BLaER1 (cell line): ENCODE measurements around the gene SDF4.

Experiments used
- H3K27ac ChIP-seq: shearing (Covaris generic); formaldehyde crosslinking; 2 replicates; pipeline ENCODE4 v1.8.1; 2022
- H3K27me3 ChIP-seq: shearing (Covaris generic); formaldehyde crosslinking; 2 replicates; pipeline ENCODE4 v1.8.1; 2022
- H3K36me3 ChIP-seq: shearing (Covaris generic); formaldehyde crosslinking; 2 replicates; pipeline ENCODE4 v1.8.1; 2022
- H3K4me1 ChIP-seq: shearing (Covaris generic); formaldehyde crosslinking; 2 replicates; pipeline ENCODE4 v1.8.1; 2022
- H3K4me2 ChIP-seq: shearing (Covaris generic); formaldehyde crosslinking; 2 replicates; pipeline ENCODE4 v1.8.1; 2022
- H3K4me3 ChIP-seq: shearing (Covaris generic); formaldehyde crosslinking; 2 replicates; pipeline ENCODE4 v1.8.1; 2022
- H3K9ac ChIP-seq: shearing (Covaris generic); formaldehyde crosslinking; 2 replicates; pipeline ENCODE4 v1.8.1; 2022
- H3K9me3 ChIP-seq: shearing (Covaris generic); formaldehyde crosslinking; 2 replicates; pipeline ENCODE4 v1.8.1; 2022
- H4K20me1 ChIP-seq: shearing (Covaris generic); formaldehyde crosslinking; 2 replicates; pipeline ENCODE4 v1.8.1; 2022
- Cebpa-rat ChIP-seq: shearing (Covaris generic); IDR thresholded peaks from 2 replicates; pipeline ENCODE4 v1.8.1; 2022

The SDF4 gene

DNA sequence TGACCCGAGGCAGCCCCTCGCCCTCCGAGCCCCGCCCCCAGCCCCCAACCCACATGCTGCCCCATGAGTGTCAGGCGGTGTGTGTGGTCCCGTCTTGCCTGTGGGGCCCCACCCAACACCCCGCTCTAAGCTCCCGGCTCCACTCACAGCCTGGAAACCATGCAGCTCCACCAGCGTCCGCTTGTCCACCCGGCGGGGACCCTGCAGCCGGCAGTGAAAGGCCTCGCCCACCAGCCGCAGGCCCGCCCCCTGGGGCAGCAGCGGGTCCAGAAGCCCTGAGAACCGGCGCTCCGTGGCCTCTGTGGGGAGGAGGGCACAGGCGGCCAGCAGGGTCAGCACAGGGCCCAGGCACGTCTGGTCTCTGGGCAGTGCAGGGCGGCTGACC lies 12.0 kb upstream of the SDF4 start:
- Histone ChIP-seq H3K27ac (no peak overlapping the region), H4K20me1 (peaks cover 70% of the 10 kb centered on the region), H3K36me3 (no peaks in the 10 kb centered on the region), H3K4me3 (no peak overlapping the region), H3K9ac (no peak overlapping the region), H3K4me1 (peaks cover 76% of the 10 kb centered on the region), H3K4me2 (peak overlapping the region; percentile 57), H3K9me3 (no peaks in the 10 kb centered on the region), H3K27me3 (peaks cover 43% of the 10 kb centered on the region)
- no peak for TF ChIP-seq Cebpa-rat

DNA sequence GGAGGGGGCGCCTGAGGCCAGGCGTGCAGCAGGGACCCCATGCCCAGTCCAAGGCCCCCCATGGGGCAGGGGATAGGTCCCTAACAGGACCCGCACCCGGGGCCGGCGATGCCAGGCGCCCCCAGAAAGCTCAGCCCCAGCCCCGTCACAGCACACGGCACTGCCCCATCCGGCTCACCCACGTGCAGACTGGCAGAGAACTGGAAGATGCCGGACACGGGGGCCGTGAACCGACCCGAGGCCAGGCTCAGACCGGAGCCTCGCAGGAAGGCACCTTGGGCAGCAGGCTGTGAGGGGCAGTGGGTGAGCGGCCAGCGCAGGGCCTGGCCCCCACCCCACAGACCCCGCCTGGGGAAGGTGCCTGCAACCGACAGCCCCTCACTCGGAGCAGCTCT lies 11.5 kb upstream of the SDF4 start:
- no peak overlapping the region for H3K4me3 ChIP-seq
- H3K36me3 ChIP-seq: no peaks in the 10 kb centered on the region
- H3K9ac ChIP-seq: no peak overlapping the region
- H3K4me1 ChIP-seq: peaks cover 82% of the 10 kb centered on the region
- H3K27ac ChIP-seq: no peak overlapping the region
- H4K20me1 ChIP-seq: peaks cover 66% of the 10 kb centered on the region
- peak overlapping the region; percentile 57 for H3K4me2 ChIP-seq
- no peak for TF ChIP-seq Cebpa-rat
- no peaks in the 10 kb centered on the region for H3K9me3 ChIP-seq
- H3K27me3 ChIP-seq: peaks cover 42% of the 10 kb centered on the region

DNA sequence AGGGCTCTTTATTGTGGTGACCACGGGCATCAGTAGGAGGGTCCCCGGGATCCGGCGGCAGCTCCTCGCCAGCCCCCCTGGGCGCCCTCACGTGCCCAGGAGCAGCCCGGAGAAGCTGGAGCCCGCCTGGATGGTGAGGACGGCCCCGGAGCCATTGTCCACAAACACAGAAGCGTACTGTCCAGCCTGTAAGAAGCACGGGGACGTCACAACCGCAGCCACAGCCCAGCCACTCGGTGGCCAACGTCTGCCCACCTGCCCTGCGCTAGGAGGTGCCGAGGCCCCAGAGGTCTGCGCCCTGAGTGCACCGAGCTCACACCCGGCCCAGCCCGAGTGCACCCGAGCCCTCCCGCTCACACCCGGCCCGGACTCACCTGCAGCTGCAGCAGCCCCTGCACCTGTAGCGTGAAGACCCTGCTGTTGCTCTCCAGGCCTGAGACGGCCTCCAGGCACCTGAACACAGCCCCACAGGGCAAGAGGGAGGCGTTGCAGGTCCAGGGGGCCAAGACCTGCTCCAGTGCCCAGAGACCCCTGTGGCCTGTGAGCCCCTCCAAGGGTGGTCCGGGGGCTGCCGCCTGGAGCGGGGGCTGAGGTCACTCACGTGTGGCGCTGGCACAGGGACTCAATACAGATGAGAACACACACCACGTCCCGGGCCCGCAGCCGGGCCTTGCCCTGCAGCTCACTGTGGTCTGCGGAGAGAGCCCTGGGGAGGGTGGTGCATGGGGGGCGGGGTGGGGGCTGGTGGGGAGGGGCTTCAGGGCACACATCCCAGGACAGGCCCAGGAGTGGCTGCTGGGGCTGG lies 10.9 kb upstream of the SDF4 start:
- H3K4me1 ChIP-seq: peaks cover 85% of the 10 kb centered on the region
- H3K27me3 ChIP-seq: peaks cover 38% of the 10 kb centered on the region
- H3K9ac ChIP-seq: no peak overlapping the region

DNA sequence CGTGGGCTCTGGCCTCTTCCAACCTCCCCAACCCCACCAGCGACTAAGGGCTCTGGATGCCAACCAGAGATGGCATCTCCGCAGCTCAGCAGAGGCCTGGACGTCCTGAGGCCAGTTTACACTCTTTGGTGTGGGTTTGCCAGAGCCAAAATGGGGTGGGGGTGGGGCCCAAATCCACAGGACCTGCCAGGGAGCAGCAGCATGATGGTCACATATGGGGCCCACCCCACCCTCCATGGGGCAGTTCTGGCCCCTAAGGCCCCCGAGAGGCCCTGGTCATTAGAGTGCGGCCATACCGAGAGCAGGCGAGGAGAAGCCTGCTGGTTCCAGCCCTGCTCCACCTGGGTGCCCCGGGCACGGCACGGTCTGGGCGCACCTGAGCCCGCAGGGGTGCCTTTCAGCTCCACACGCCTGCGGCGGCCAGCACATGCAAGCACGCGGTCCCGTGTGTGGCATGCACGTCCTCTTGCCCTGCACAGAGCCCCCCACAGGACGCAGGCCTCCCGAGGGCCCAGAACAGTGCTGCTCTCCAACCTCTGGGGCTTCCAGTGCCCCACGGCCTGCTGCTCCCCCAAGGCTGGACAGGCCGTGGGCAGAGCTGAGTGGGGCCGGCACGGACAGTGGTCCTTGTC lies 9.9 kb upstream of the SDF4 start:
- Histone ChIP-seq H3K4me1 (peaks cover 87% of the 10 kb centered on the region), H3K4me3 (no peak overlapping the region), H3K9me3 (no peaks in the 10 kb centered on the region), H3K9ac (peak overlapping the region; percentile 54; the same call in 1 of the 2 replicates), H3K36me3 (no peaks in the 10 kb centered on the region), H3K4me2 (peak overlapping the region; percentile 92), H3K27ac (peak overlapping the region; percentile 59; the same call in 1 of the 2 replicates), H3K27me3 (peaks cover 28% of the 10 kb centered on the region), H4K20me1 (peaks cover 66% of the 10 kb centered on the region)
- no peak for TF ChIP-seq Cebpa-rat

More for the DNA sequence above, 10.9 kb upstream of the SDF4 start:
- peaks cover 66% of the 10 kb centered on the region for H4K20me1 ChIP-seq
- no peaks in the 10 kb centered on the region for H3K9me3 ChIP-seq
- H3K4me2 ChIP-seq: peak overlapping the region; percentile 92
- no peak for TF ChIP-seq Cebpa-rat
- no peaks in the 10 kb centered on the region for H3K36me3 ChIP-seq
- no peak overlapping the region for H3K4me3 ChIP-seq
- no peak overlapping the region for H3K27ac ChIP-seq

DNA sequence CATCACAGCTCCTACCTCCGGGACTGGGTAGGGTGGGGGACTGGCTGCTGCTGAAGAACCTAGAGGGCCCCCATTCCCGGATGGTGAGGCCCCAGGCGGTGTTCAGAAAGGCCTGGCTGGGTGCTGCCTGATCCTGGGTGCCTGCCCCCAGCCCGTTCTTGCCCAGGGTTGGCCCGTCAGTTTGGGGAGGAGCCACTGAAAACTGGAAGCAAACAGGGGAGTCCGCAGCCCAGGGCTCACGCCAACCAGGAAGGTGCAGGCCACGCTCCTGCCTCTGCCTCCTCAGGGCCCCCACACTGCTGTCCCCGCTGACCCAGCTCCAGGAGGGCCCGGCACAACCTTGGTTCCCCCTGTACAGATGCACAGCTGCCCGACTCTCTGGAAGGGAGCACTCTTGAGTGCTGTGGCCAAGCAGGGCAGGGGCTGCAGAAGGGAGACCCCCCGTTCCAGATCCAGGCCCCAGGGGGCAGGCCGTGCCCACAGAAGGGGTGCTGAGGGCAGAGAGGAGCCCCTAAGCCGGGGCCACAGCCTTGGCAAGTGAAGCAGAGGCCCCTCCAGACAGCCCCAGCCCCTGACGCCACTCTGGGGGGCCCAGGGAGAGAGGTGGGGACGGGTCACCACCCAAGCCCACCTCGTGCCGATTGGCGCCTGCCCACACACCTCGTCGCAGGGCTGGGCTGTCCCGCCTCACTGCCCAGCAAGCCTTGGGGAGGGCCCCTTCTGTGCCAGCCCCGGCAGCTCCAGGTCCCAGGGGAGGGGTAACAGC lies 9.2 kb upstream of the SDF4 start:
- H3K27me3 ChIP-seq: peaks cover 23% of the 10 kb centered on the region
- H3K27ac ChIP-seq: peak overlapping the region; percentile 59
- no peak for TF ChIP-seq Cebpa-rat
- no peak overlapping the region for H3K4me3 ChIP-seq
- H3K9ac ChIP-seq: peak overlapping the region; percentile 54; the same call in 1 of the 2 replicates
- H3K9me3 ChIP-seq: no peaks in the 10 kb centered on the region
- peak overlapping the region; percentile 92 for H3K4me2 ChIP-seq
- H3K36me3 ChIP-seq: 0 out of 2 replicates have a peak, but pooled peaks cover 2% of the 10 kb centered on the region
- peaks cover 66% of the 10 kb centered on the region for H4K20me1 ChIP-seq
- H3K4me1 ChIP-seq: peaks cover 87% of the 10 kb centered on the region

DNA sequence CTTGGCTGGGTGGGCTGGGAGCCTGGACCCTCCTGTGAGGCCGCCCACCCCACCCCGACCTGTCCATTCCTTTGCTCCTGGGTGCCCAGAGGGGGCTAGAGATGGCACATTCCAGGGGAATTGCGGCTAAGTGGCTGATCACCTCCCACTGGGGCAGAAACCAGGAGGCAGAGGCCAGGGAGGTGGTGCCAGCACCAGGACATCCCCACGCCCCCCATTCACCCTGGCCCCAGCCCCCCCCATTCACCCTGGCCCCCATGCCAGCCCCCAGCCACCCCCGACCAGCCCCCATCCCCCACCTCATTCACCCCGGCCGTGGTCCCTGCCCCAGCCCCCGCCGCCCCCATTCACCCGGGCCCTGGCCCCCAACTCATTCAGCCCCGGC lies 8.5 kb upstream of the SDF4 start:
- Histone ChIP-seq H3K27me3 (peaks cover 16% of the 10 kb centered on the region), H3K9ac (no peak overlapping the region), H3K4me1 (peaks cover 87% of the 10 kb centered on the region), H4K20me1 (peaks cover 66% of the 10 kb centered on the region), H3K4me3 (no peak overlapping the region), H3K36me3 (peaks cover 9% of the 10 kb centered on the region; the same call in 1 of the 2 replicates), H3K27ac (0 out of 2 replicates have a peak overlapping the region, but pooled peaks have one; percentile 26), H3K4me2 (peak overlapping the region; percentile 45), H3K9me3 (no peaks in the 10 kb centered on the region)
- no peak for TF ChIP-seq Cebpa-rat

DNA sequence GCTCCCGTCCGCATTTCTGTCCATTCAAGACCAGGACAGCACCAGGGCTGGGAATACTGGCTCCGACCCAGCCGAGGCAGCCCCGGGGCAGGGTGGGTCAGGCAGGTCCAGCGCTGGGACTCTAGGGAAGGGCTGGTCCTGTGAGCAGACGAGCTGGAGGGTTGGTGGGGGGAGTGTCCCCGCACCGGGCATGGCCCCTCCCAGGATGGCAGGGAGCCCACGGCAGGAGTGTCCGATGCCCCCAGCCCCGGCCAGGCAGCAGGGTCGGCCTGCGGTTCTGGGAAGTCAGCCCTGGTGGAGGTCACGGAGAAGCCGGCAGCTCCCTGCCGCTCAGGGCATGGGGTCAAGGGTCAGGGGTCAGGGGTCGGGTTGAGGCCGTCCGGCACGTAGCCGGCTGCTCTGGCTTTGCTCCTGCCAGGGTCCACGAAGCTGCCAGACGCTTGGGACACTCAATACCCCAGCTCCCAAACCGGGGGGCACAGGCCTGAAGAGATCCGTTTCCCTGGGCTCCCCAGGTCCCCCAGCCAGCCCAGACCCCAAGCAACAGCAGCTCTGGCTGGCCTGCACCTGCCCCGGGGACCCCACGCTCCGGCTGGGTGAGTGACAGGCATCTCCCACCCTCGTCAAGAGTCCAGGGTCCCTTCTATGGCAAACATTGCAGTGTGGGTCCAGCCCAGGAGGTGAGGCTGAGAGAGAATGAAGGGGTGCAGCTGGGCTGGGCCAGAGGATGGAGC lies 8.0 kb upstream of the SDF4 start:
- Histone ChIP-seq H3K4me3 (no peak overlapping the region), H3K36me3 (peaks cover 15% of the 10 kb centered on the region), H3K9me3 (no peaks in the 10 kb centered on the region), H3K4me1 (peaks cover 93% of the 10 kb centered on the region), H3K27me3 (peaks cover 14% of the 10 kb centered on the region; the same call in 1 of the 2 replicates), H3K27ac (0 out of 2 replicates have a peak overlapping the region, but pooled peaks have one; percentile 26), H3K9ac (no peak overlapping the region), H3K4me2 (peak overlapping the region; percentile 45), H4K20me1 (peaks cover 69% of the 10 kb centered on the region)
- TF ChIP-seq Cebpa-rat: no peak

DNA sequence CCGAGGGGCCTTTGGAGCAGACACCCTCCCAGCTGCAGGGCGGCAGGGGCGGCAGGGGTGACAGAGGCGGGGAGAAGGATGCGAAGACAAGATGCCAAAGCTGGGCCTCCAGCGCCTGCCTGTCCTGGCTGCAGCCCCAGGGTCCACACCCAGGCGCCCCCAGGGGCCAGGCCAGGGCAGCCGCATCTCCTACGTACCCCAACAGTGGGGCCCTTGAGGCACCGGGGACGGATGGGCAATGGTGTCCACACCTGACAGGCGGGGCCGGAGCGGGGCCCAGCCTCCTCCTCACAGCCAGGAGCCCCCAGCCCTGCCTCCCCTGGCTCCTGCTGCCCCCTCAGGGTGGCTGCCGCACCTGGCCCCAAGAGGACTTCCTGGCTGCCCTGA lies 7.4 kb upstream of the SDF4 start:
- Histone ChIP-seq H3K4me3 (no peak overlapping the region), H3K4me1 (peaks cover 97% of the 10 kb centered on the region), H3K27me3 (peaks cover 12% of the 10 kb centered on the region; the same call in 1 of the 2 replicates), H3K4me2 (peak overlapping the region; percentile 99), H3K27ac (no peak overlapping the region), H4K20me1 (peaks cover 73% of the 10 kb centered on the region), H3K9me3 (no peaks in the 10 kb centered on the region), H3K36me3 (peaks cover 20% of the 10 kb centered on the region), H3K9ac (0 out of 2 replicates have a peak overlapping the region, but pooled peaks have one; percentile 19)
- TF ChIP-seq Cebpa-rat: no peak

DNA sequence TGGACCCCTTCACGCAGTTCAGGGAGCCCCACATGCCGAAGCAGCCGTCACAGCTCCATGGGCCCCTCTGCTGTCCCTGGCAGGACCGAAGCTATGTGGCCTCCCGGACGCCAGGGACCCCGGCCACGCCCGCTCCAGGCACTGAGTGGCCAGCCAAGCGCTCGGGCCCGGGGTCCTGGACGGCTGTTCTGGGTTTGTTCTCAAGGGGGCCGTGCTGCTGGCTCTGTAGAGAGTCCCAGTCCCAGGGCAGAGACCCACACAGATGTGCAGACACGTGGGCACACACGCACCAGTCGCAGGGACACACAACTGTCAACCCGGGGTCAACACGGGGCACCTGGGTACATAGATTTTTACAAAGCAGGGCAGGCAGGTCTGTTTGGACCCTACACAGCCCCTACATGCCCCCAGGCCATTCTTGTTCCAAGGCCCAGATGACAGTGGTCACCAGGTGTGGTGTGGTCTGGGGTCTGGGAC lies 6.9 kb upstream of the SDF4 start:
- TF ChIP-seq Cebpa-rat: no peak
- 0 out of 2 replicates have a peak overlapping the region, but pooled peaks have one; percentile 19 for H3K9ac ChIP-seq
- no peaks in the 10 kb centered on the region for H3K9me3 ChIP-seq
- H3K4me1 ChIP-seq: peaks cover 97% of the 10 kb centered on the region
- no peak overlapping the region for H3K4me3 ChIP-seq
- 0 out of 2 replicates have a peak overlapping the region, but pooled peaks have one; percentile 18 for H3K27ac ChIP-seq
- H3K27me3 ChIP-seq: peaks cover 7% of the 10 kb centered on the region; the same call in 1 of the 2 replicates
- peaks cover 25% of the 10 kb centered on the region for H3K36me3 ChIP-seq
- peaks cover 73% of the 10 kb centered on the region for H4K20me1 ChIP-seq
- H3K4me2 ChIP-seq: peak overlapping the region; percentile 99
